WTC11 (cell line): Measurements from ENCODE around the gene ACTL8. TPM values are rescaled to one million over a fixed set of nuclear protein-coding genes. Genes with fewer than 3 reads are reported as not detected.

Source experiments
- ATAC-seq: fragments of 200-7000 bp; cut with Tn5 transposase; 2 replicates; pipeline ENCODE4 v1.10.0; 2021; ENCODE audit warnings: mild to moderate bottlenecking, moderate library complexity
- CTCF ChIA-PET: fragments of 300-600 bp; sonication (Branson Sonifier 250); formaldehyde crosslinking; loops from one replicate; lab custom pipeline; 2021; ENCODE audit warnings: antibody characterized with exemption; lab: Charles Lee
- POLR2A ChIA-PET: fragments of 350-600 bp; sonication (Branson Sonifier 250); formaldehyde crosslinking; loops from one replicate; lab custom pipeline; 2021; ENCODE audit warnings: antibody characterized with exemption; lab: Charles Lee
- DNase-seq: peaks from one replicate; pipeline ENCODE4 v3.0.0; 2021; ENCODE audit warnings: low spot score
- H3K27ac Mint-ChIP-seq: 2 replicates; pipeline ENCODE4 v1.8.0; 2021; ENCODE audit warnings: mixed read lengths
- H3K27me3 Mint-ChIP-seq: 2 replicates; pipeline ENCODE4 v1.8.0; 2021; ENCODE audit warnings: low read depth, mild to moderate bottlenecking, moderate library complexity, mixed read lengths
- H3K36me3 Mint-ChIP-seq: 2 replicates; pipeline ENCODE4 v1.8.0; 2021; ENCODE audit warnings: mixed read lengths
- H3K4me1 Mint-ChIP-seq: 2 replicates; pipeline ENCODE4 v1.8.0; 2022; ENCODE audit warnings: mixed read lengths
- H3K4me3 Mint-ChIP-seq: 2 replicates; pipeline ENCODE4 v1.8.0; 2021; ENCODE audit warnings: mild to moderate bottlenecking, moderate library complexity, mixed read lengths
- H3K9me3 Mint-ChIP-seq: 2 replicates; pipeline ENCODE4 v1.8.0; 2021; ENCODE audit warnings: mixed read lengths
- ATF2 ChIP-seq: sonication (generic); formaldehyde crosslinking; IDR thresholded peaks from 2 replicates; pipeline ENCODE4 v1.8.1; 2022; ENCODE audit warnings: low read depth, missing genetic modification reagents, borderline replicate concordance
- E2F4 ChIP-seq: sonication (generic); formaldehyde crosslinking; IDR thresholded peaks from 2 replicates; pipeline ENCODE4 v1.8.1; 2022; ENCODE audit warnings: low read depth, mild to moderate bottlenecking, moderate library complexity, missing genetic modification reagents, borderline replicate concordance
- HMGA2 ChIP-seq: fragments of 250-450 bp; sonication (Bioruptor Pico); IDR thresholded peaks from 2 replicates; pipeline ENCODE4 v1.4.0; 2021; ENCODE audit warnings: mild to moderate bottlenecking, moderate library complexity
- IRF1 ChIP-seq: sonication (generic); formaldehyde crosslinking; IDR thresholded peaks from 2 replicates; pipeline ENCODE4 v1.8.0; 2023; ENCODE audit warnings: missing genetic modification reagents
- NFATC4 ChIP-seq: fragments of 250-450 bp; sonication (Bioruptor Pico); IDR thresholded peaks from 2 replicates; pipeline ENCODE4 v1.9.0; 2021; ENCODE audit warnings: mild to moderate bottlenecking
- NFE2L1 ChIP-seq: sonication (generic); formaldehyde crosslinking; IDR thresholded peaks from 2 replicates; pipeline ENCODE4 v1.8.1; 2023; ENCODE audit warnings: missing genetic modification reagents
- NR2C2 ChIP-seq: sonication (generic); formaldehyde crosslinking; IDR thresholded peaks from 2 replicates; pipeline ENCODE4 v1.8.0; 2022; ENCODE audit warnings: mild to moderate bottlenecking, missing genetic modification reagents
- NR3C1 ChIP-seq: sonication (generic); formaldehyde crosslinking; conservative IDR thresholded peaks from 2 replicates; pipeline ENCODE4 v1.8.1; 2023; ENCODE audit warnings: low read depth, mild to moderate bottlenecking, missing genetic modification reagents
- PRRX2 ChIP-seq: fragments of 250-450 bp; sonication (Bioruptor Pico); IDR thresholded peaks from 2 replicates; pipeline ENCODE4 v1.8.0; 2021; ENCODE audit warnings: mild to moderate bottlenecking
- SMAD4 ChIP-seq: sonication (generic); formaldehyde crosslinking; IDR thresholded peaks from 2 replicates; pipeline ENCODE4 v1.8.0; 2022; ENCODE audit warnings: mild to moderate bottlenecking, missing genetic modification reagents
- SP1 ChIP-seq: sonication (generic); formaldehyde crosslinking; conservative IDR thresholded peaks from 2 replicates; pipeline ENCODE4 v1.8.1; 2022; ENCODE audit warnings: missing genetic modification reagents
- TEAD1 ChIP-seq: sonication (generic); formaldehyde crosslinking; IDR thresholded peaks from 2 replicates; pipeline ENCODE4 v1.8.0; 2022; ENCODE audit warnings: mild to moderate bottlenecking, missing genetic modification reagents
- TEAD4 ChIP-seq: sonication (generic); formaldehyde crosslinking; IDR thresholded peaks from 2 replicates; pipeline ENCODE4 v1.8.0; 2022; ENCODE audit warnings: mild to moderate bottlenecking, missing genetic modification reagents
- USF1 ChIP-seq: sonication (generic); formaldehyde crosslinking; IDR thresholded peaks from 2 replicates; pipeline ENCODE4 v1.8.0; 2022; ENCODE audit warnings: mild to moderate bottlenecking, missing genetic modification reagents
- USF2 ChIP-seq: sonication (generic); formaldehyde crosslinking; IDR thresholded peaks from 2 replicates; pipeline ENCODE4 v1.8.1; 2023; ENCODE audit warnings: mild to moderate bottlenecking, missing genetic modification reagents, moderate library complexity
- ZNF121 ChIP-seq: sonication (generic); formaldehyde crosslinking; IDR thresholded peaks from 2 replicates; pipeline ENCODE4 v1.8.0; 2023; ENCODE audit warnings: missing genetic modification reagents
- ZNF138 ChIP-seq: sonication (generic); formaldehyde crosslinking; conservative IDR thresholded peaks from 2 replicates; pipeline ENCODE4 v1.8.1; 2022; ENCODE audit warnings: mild to moderate bottlenecking, moderate library complexity, missing genetic modification reagents
- ZNF263 ChIP-seq: sonication (generic); formaldehyde crosslinking; IDR thresholded peaks from 2 replicates; pipeline ENCODE4 v1.8.1; 2022; ENCODE audit warnings: low read depth, mild to moderate bottlenecking, moderate library complexity, missing genetic modification reagents
- ZNF423 ChIP-seq: fragments of 250-450 bp; sonication (Bioruptor Pico); IDR thresholded peaks from 2 replicates; pipeline ENCODE4 v2.1.2; 2022; ENCODE audit warnings: mild to moderate bottlenecking, moderate library complexity
- total RNA-seq: library from RNA; stranded (reverse); gene quantifications from 3 replicates; pipeline ENCODE4 v1.2.3, GENCODE V29; 2021

ACTL8 gene
- total RNA-seq, 1 experiment from 2014 or later, result 1.6 TPM

- TF ChIP-seq USF2, result peak; percentile 58; the same call in 1 of the 2 replicates
Observed at GRCh38 chr1:17826165-17826488, 71.0 kb downstream of the ACTL8 start (continued).

- DNase-seq (no peak), ATAC-seq (no peak)
- POLR2A ChIA-PET, result no interaction called here
- CTCF ChIA-PET, result interaction anchor here (1.2 to 2.8 kb wide), 4 partner anchors 80 to 170 kb away, joined by 3 to 9 read pairs (median 6); no protein-coding TSS in a partner anchor
- peaks cover 4% of the 10 kb centered on the region; the same call in 1 of the 2 replicates for H3K27me3 Mint-ChIP-seq
- no peak overlapping the region for H3K4me3 Mint-ChIP-seq
- 0 out of 2 replicates have a peak, but pooled peaks cover 3% of the 10 kb centered on the region for H3K9me3 Mint-ChIP-seq
- TF ChIP-seq SP1 (CRISPR knock-in tag) (no peak), NR2C2 (CRISPR knock-in tag) (no peak), PRRX2 (no peak), SMAD4 (CRISPR knock-in tag) (no peak), HMGA2 (CRISPR knock-in tag) (no peak), ZNF138 (CRISPR knock-in tag) (no peak), USF1 (no peak), NFATC4 (CRISPR knock-in tag) (no peak), TEAD1 (no peak), ZNF263 (CRISPR knock-in tag) (no peak)
- H3K4me1 Mint-ChIP-seq, result peaks cover 7% of the 10 kb centered on the region
- no peak overlapping the region for H3K27ac Mint-ChIP-seq
- no peaks in the 10 kb centered on the region for H3K36me3 Mint-ChIP-seq
Observed at GRCh38 chr1:17828991-17829390, 73.9 kb downstream of the ACTL8 start.

- Mint-ChIP-seq H3K27me3 (peaks cover 4% of the 10 kb centered on the region; the same call in 1 of the 2 replicates), H3K27ac (no peak overlapping the region), H3K4me1 (peaks cover 6% of the 10 kb centered on the region), H3K9me3 (0 out of 2 replicates have a peak, but pooled peaks cover 3% of the 10 kb centered on the region), H3K36me3 (no peaks in the 10 kb centered on the region), H3K4me3 (no peak overlapping the region)
- CTCF ChIA-PET, result interaction anchor here (1.0 to 2.8 kb wide), 6 partner anchors 14 to 752 kb away, joined by 3 to 9 read pairs (median 5); no protein-coding TSS in a partner anchor
- TF ChIP-seq IRF1 (CRISPR knock-in tag) (no peak), ZNF138 (CRISPR knock-in tag) (no peak), NR2C2 (CRISPR knock-in tag) (no peak), NFE2L1 (CRISPR knock-in tag) (no peak), E2F4 (no peak), NR3C1 (CRISPR knock-in tag) (no peak), ATF2 (CRISPR knock-in tag) (no peak), ZNF121 (CRISPR knock-in tag) (no peak), ZNF423 (no peak), TEAD4 (CRISPR knock-in tag) (no peak), USF2 (no peak)
- DNase-seq (no peak), ATAC-seq (no peak)
- POLR2A ChIA-PET, result no interaction called here
Observed at GRCh38 chr1:17829579-17829978, 74.4 kb downstream of the ACTL8 start.
